GM21515 (cell line): ENCODE data around the gene CEP120.

ENCODE experiments used
- ATAC-seq: cut with Tn5 transposase; IDR thresholded peaks from one replicate; pipeline ENCODE4 v1.9.1; 2021; ENCODE audit not compliant: unreplicated experiment

CEP120 gene

DNA sequence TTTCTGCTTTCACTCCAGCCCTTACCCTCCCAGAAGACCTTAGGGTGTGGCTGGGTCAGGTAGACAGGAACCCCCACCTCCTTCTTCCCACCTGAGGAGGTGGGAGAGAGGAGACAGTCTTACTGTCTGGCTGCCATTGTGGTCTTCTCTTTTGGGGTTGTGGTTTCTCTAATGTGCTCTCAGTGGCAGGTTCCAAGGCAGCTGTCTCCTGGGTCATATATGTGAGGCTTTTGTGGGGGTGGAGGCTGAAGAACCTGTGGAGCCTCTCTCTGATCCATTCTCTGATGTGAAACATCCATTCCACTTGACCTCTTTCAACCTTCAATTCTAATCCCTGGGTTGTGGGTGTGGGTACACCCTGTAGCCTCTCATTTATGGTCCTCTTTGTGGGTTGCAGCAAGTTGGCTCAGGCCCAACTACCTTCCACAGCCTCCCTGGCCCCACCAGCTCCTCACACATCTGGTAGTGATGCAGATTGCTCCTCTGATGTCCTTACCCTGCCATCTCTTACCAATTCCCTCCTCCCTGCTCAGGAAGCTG lies 118.4 kb downstream of the CEP120 start:
- ATAC-seq, result no peak

DNA sequence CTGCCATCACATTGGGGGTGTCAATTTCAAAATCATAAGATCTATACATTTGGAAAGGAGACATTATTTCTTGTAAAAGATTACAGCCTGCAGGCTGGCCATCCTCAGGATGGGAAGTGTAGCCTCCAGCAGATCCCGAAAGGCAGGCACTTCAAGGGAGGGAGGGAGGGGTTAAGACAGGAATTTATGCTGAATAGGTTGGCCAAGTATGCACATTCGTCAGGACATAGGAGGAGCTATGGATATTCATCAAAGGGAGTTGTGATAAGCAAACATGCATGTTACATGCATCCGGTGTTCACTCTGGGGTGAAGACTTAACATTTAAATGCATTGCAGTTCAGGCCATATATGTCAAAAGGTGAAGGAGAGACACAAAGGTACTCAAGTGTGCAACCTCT lies 119.4 kb downstream of the CEP120 start:
- ATAC-seq, result no peak

DNA sequence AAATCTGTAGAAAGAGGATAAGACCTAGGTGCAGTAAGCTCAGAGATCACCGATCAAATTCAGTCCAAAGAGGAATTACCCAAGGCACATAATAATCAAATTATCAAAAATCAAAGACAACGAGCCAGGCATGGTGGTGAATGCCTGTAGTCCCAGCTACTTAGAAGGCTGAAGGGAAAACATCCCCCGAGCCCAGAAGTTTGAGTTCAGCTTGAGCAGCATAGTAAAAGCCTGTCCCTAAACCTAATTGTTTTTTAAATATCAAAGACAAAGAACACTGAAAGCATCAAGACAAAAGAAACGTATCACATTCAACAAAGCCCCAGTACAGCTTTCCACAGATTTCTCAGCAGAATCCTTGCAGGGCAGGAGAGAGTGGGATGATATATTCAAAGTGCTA lies 122.9 kb downstream of the CEP120 start:
- no peak for ATAC-seq

DNA sequence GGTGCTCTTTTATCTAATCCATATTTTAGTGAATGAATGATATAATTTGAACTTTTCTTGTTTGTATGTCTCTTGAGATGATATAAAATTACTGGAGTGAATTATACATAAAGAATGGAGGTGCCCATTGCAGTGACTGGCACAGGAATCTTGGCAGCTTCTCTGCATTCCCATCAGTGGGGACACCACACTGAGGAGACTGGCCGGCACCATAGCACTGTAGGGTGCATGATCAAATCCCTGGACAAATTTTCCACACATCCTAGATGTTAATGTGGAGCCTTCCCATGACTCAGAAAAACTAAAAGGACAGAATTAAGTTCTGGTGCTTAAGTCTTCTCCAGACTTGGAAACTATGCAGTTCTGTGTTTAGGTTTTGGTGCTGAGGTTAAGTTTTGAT lies 124.1 kb downstream of the CEP120 start:
- ATAC-seq, result no peak

DNA sequence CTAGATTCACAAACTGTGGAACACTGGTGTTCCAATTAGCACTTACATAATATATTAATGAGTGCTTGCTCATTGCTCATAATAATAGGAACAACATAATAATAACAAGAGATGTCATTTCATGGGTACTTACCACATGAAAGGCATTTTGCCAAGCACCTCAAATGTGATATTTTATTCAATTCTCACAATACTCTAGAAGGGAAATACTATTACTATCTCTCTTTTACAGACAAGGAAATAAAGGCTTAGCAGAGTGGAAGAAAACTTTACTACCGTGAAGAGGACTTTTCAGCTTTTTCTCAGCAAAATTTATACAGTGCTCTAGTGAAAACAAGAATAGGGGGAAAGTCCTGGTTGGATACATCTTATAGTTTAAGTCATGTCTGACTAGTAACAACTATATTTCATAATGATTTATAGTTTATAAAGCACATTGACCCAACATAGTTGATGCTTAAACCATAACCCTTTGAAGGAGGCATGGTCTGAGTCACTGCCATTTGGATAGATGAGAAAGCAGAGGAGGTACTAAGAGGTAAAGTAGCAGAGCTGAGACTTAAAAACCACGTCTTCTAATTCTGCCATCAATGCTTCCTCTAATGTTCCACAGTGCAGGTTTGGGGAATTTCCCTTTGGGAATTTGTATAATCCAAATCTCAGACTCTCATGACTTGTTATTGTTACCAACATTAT lies 124.7 kb downstream of the CEP120 start:
- no peak for ATAC-seq

DNA sequence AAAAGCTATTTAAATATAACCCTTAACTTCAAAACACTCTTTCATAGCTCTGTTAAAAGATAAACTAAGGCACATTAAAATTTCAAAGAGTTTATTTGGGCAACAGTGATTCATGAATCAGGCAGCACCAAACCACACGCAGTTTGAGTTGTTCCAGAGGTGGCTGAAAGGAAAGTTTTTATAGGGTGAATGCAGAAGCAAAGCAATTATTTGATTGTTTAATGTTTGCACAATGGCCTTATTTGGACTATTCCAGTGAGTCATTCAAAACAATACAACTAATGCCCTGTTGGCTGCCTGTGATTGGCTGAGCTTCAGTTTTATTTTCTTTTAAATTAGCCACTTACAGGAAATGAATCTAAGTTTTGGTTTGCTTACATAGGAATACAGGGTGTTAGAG lies 125.3 kb downstream of the CEP120 start:
- ATAC-seq, result no peak

DNA sequence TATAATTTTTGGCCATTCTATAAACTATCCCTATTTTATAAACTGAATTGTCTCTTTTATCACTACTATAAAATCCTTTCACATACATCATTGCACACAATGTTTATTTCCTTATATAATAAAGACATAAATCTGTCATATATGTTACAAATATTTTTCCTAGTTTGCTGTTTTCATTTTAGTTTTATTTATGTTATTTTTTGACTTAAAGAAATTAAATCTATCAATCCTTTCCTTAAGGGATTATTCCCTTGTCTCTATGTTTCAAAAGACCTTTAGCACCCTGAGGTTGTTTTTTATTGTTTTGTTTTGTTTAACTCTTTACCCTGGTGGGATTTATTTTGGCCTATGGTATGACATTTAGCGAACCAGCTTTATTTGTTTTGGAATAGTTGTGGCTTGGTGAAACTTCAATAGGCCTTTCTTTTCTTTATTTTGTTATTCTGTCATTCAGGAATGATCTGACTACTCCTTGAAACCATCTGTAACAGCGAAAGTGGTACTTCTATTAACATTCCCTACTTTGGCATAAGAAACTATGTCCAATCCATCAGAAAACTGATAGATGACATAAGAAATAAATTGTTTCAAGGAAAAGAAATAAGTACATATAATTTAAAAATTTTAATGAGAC lies 125.9 kb downstream of the CEP120 start:
- no peak for ATAC-seq
